Endothelial cell (in vitro differentiated cells): ENCODE measurements around the gene DYNLT2B. TPM values are rescaled to one million over a fixed set of nuclear protein-coding genes. Genes with fewer than 3 reads are reported as not detected.
A peak's percentile ranks its signal among the peaks of the same experiment; 100 is the strongest.
"Not testable (repeated sequence)": the region's sequence is repeated elsewhere in the genome, so short reads cannot be mapped to it uniquely, and the experiment has no call there.

ENCODE experiments used
- DNase-seq: peaks from one replicate; pipeline ENCODE4 v3.0.0; 2021; ENCODE audit warnings: low spot score
- H3K27ac Mint-ChIP-seq: one replicate; pipeline ENCODE4 v1.8.0; 2021; ENCODE audit warnings: mixed read lengths, inconsistent platforms; ENCODE audit not compliant: unreplicated experiment
- H3K27me3 Mint-ChIP-seq: one replicate; pipeline ENCODE4 v1.8.0; 2021; ENCODE audit warnings: mild to moderate bottlenecking, moderate library complexity, mixed read lengths, inconsistent platforms; ENCODE audit not compliant: unreplicated experiment
- H3K36me3 Mint-ChIP-seq: one replicate; pipeline ENCODE4 v1.8.0; 2021; ENCODE audit warnings: mild to moderate bottlenecking, low read depth, mixed read lengths, inconsistent platforms; ENCODE audit not compliant: unreplicated experiment
- H3K4me1 Mint-ChIP-seq: one replicate; pipeline ENCODE4 v1.8.0; 2021; ENCODE audit warnings: mild to moderate bottlenecking, mixed read lengths, inconsistent platforms; ENCODE audit not compliant: unreplicated experiment
- H3K4me3 Mint-ChIP-seq: one replicate; pipeline ENCODE4 v1.8.0; 2021; ENCODE audit warnings: mild to moderate bottlenecking, mixed read lengths, inconsistent platforms; ENCODE audit not compliant: unreplicated experiment
- H3K9me3 Mint-ChIP-seq: one replicate; pipeline ENCODE4 v1.8.0; 2021; ENCODE audit warnings: mixed read lengths, inconsistent platforms; ENCODE audit not compliant: unreplicated experiment
- CTCF ChIP-seq: fragments of 200-600 bp; sonication (generic); IDR thresholded peaks from one replicate; pipeline ENCODE4 v1.5.0; 2021; ENCODE audit warnings: antibody characterized with exemption; ENCODE audit not compliant: unreplicated experiment
- total RNA-seq: library from RNA; stranded (reverse); fragmentation: NEBNext Ultra II Directional; extraction: Animal tissue kit (Norgen Biotek cat#: 25700); gene quantifications from one replicate; pipeline ENCODE4 v1.2.1, GENCODE V29; 2021; ENCODE audit not compliant: unreplicated experiment

Gene DYNLT2B
- total RNA-seq, 1 donor from 2014 or later, result 19.0 TPM

- Mint-ChIP-seq H3K27me3 (peaks cover 8% of the 10 kb centered on the region), H3K4me3 (no peak overlapping the region), H3K36me3 (peaks cover 5% of the 10 kb centered on the region), H3K9me3 (no peaks in the 10 kb centered on the region), H3K4me1 (peaks cover 22% of the 10 kb centered on the region), H3K27ac (no peak overlapping the region)
- DNase-seq, result no peak
- TF ChIP-seq CTCF, result no peak
These were observed 3.1 kb upstream of the DYNLT2B start for GRCh38 chr3:196321162-196321561.

- peaks cover 22% of the 10 kb centered on the region for H3K4me1 Mint-ChIP-seq
- DNase-seq, result no peak
- H3K9me3 Mint-ChIP-seq, result no peaks in the 10 kb centered on the region
- no peak overlapping the region for H3K27ac Mint-ChIP-seq
- no peak overlapping the region for H3K4me3 Mint-ChIP-seq
- H3K36me3 Mint-ChIP-seq, result peaks cover 5% of the 10 kb centered on the region
- TF ChIP-seq CTCF, result no peak
- peaks cover 8% of the 10 kb centered on the region for H3K27me3 Mint-ChIP-seq
These were observed 2.1 kb upstream of the DYNLT2B start for GRCh38 chr3:196320137-196320536.

- peaks cover 13% of the 10 kb centered on the region for H3K4me1 Mint-ChIP-seq
- not testable (repeated sequence) for DNase-seq, H3K36me3 Mint-ChIP-seq, H3K9me3 Mint-ChIP-seq, H3K27me3 Mint-ChIP-seq
- peak overlapping the region; percentile 93 for H3K4me3 Mint-ChIP-seq
- peak overlapping the region; percentile 81 for H3K27ac Mint-ChIP-seq
These were observed 997 bp downstream of the DYNLT2B start for GRCh38 chr3:196316799-196317686.

GRCh38 chr3:196315821-196316220 lies 2.2 kb downstream of the DYNLT2B start:
- Mint-ChIP-seq H3K27me3 (peaks cover 6% of the 10 kb centered on the region), H3K27ac (no peak overlapping the region), H3K4me1 (peaks cover 10% of the 10 kb centered on the region), H3K9me3 (no peaks in the 10 kb centered on the region), H3K36me3 (peaks cover 9% of the 10 kb centered on the region), H3K4me3 (no peak overlapping the region)
- no peak for DNase-seq
- TF ChIP-seq CTCF, result no peak

- no peak for TF ChIP-seq CTCF
- H3K36me3 Mint-ChIP-seq, result peaks cover 9% of the 10 kb centered on the region
- no peak overlapping the region for H3K4me3 Mint-ChIP-seq
- H3K27ac Mint-ChIP-seq, result no peak overlapping the region
- H3K27me3 Mint-ChIP-seq, result peaks cover 6% of the 10 kb centered on the region
- H3K4me1 Mint-ChIP-seq, result peaks cover 10% of the 10 kb centered on the region
- no peaks in the 10 kb centered on the region for H3K9me3 Mint-ChIP-seq
- no peak for DNase-seq
These were observed 3.4 kb downstream of the DYNLT2B start for GRCh38 chr3:196314597-196314996.

- H3K4me1 Mint-ChIP-seq, H3K27me3 Mint-ChIP-seq, H3K9me3 Mint-ChIP-seq, H3K4me3 Mint-ChIP-seq, H3K27ac Mint-ChIP-seq, DNase-seq, H3K36me3 Mint-ChIP-seq: not testable (repeated sequence)
These were observed 4.0 kb downstream of the DYNLT2B start for GRCh38 chr3:196314086-196314485.

- not testable (repeated sequence) for H3K27me3 Mint-ChIP-seq, H3K27ac Mint-ChIP-seq, DNase-seq, H3K4me3 Mint-ChIP-seq, H3K9me3 Mint-ChIP-seq, H3K4me1 Mint-ChIP-seq
- H3K36me3 Mint-ChIP-seq, result peaks cover 13% of the 10 kb centered on the region
These were observed 15.1 kb downstream of the DYNLT2B start for GRCh38 chr3:196302960-196303359.

- H3K9me3 Mint-ChIP-seq, H3K27me3 Mint-ChIP-seq, H3K4me1 Mint-ChIP-seq, H3K4me3 Mint-ChIP-seq, H3K27ac Mint-ChIP-seq, DNase-seq: not testable (repeated sequence)
- H3K36me3 Mint-ChIP-seq, result peaks cover 13% of the 10 kb centered on the region
These were observed 15.5 kb downstream of the DYNLT2B start for GRCh38 chr3:196302551-196302950.
